Kidney glomerular epithelial cell (primary cell): ENCODE results near the gene ERG.
A peak's percentile ranks its signal among the peaks of the same experiment; 100 is the strongest.

Source experiments
- DNase-seq: peaks from one replicate; lab custom pipeline; 2025; lab: John Stamatoyannopoulos, UW

ERG gene

GRCh38 chr21:38498057-38498833 is at the start of gene ERG:
TSS of gene ERG (minus strand) at chr21:38498477. CDS start at chr21:38498380, 97 bp downstream.
- no peak for DNase-seq

- DNase-seq: no peak
Measured at GRCh38 chr21:38544661-38545060, 46.4 kb upstream of the ERG start.

GRCh38 chr21:38542263-38542662 is 44.0 kb upstream of the ERG start:
- DNase-seq: no peak

GRCh38 chr21:38538353-38538752 is 40.1 kb upstream of the ERG start:
- no peak for DNase-seq

- DNase-seq: no peak
Measured at GRCh38 chr21:38534591-38534990, 36.3 kb upstream of the ERG start.

- no peak for DNase-seq
Measured at GRCh38 chr21:38533887-38534286, 35.6 kb upstream of the ERG start.

- DNase-seq: no peak
Measured at GRCh38 chr21:38531591-38531990, 33.3 kb upstream of the ERG start.

GRCh38 chr21:38531039-38531541 is 32.8 kb upstream of the ERG start:
- DNase-seq: no peak

- DNase-seq: no peak
Measured at GRCh38 chr21:38527737-38528136, 29.5 kb upstream of the ERG start.

- DNase-seq: no peak
Measured at GRCh38 chr21:38525454-38525853, 27.2 kb upstream of the ERG start.

- no peak for DNase-seq
Measured at GRCh38 chr21:38524168-38525153, 26.2 kb upstream of the ERG start.

- DNase-seq: no peak
Measured at GRCh38 chr21:38520511-38520910, 22.2 kb upstream of the ERG start.

GRCh38 chr21:38511662-38512243 is 13.5 kb upstream of the ERG start:
- DNase-seq: no peak

GRCh38 chr21:38511198-38511597 is 12.9 kb upstream of the ERG start:
- DNase-seq: no peak

- DNase-seq: no peak
Measured at GRCh38 chr21:38507374-38507942, 9.2 kb upstream of the ERG start.

GRCh38 chr21:38506661-38507281 is 8.5 kb upstream of the ERG start:
- DNase-seq: no peak

GRCh38 chr21:38505654-38506523 is 7.6 kb upstream of the ERG start:
- peak; percentile 57 for DNase-seq

- DNase-seq: no peak
Measured at GRCh38 chr21:38504066-38504465, 5.8 kb upstream of the ERG start.

- no peak for DNase-seq
Measured at GRCh38 chr21:38503583-38503982, 5.3 kb upstream of the ERG start.

GRCh38 chr21:38500073-38500472 is 1.8 kb upstream of the ERG start:
- DNase-seq: no peak

- DNase-seq: no peak
Measured at GRCh38 chr21:38499296-38499695, 1.0 kb upstream of the ERG start.
